LNCaP clone FGC (cell line): ENCODE measurements around the gene HIC1.

Experiments
- DNase-seq: peaks from one replicate; pipeline ENCODE4 v3.0.0-alpha.2; 2011; ENCODE audit warnings: low read depth
- H3K4me3 ChIP-seq: 2 replicates; pipeline ENCODE4 v1.5.1; 2011; ENCODE audit warnings: mild to moderate bottlenecking, low read depth, low read length, control low read depth
- CTCF ChIP-seq: IDR thresholded peaks from 2 replicates; pipeline ENCODE4 v1.5.1; 2012; ENCODE audit warnings: mild to moderate bottlenecking; ENCODE audit not compliant: control insufficient read depth, insufficient read depth; ENCODE audit errors: extremely low read depth

Gene HIC1

GRCh38 chr17:2071455-2072281 is 16.8 kb downstream of the HIC1 start:
- H3K4me3 ChIP-seq: no peak overlapping the region
- no peak for DNase-seq
- TF ChIP-seq CTCF: no peak

GRCh38 chr17:2074919-2075318 is 20.0 kb downstream of the HIC1 start:
- TF ChIP-seq CTCF: no peak
- no peak for DNase-seq

GRCh38 chr17:2075336-2076086 is 20.6 kb downstream of the HIC1 start:
- no peak overlapping the region for H3K4me3 ChIP-seq
- no peak for DNase-seq

More at GRCh38 chr17:2074919-2075318, 20.0 kb downstream of the HIC1 start:
- no peak overlapping the region for H3K4me3 ChIP-seq

GRCh38 chr17:2076087-2076984 is 21.4 kb downstream of the HIC1 start:
- TF ChIP-seq CTCF: no peak
- no peak for DNase-seq

More at GRCh38 chr17:2075336-2076086, 20.6 kb downstream of the HIC1 start:
- TF ChIP-seq CTCF: no peak

GRCh38 chr17:2077040-2077439 is 22.1 kb downstream of the HIC1 start:
- no peak for TF ChIP-seq CTCF
- DNase-seq: no peak
- H3K4me3 ChIP-seq: no peak overlapping the region

More at GRCh38 chr17:2076087-2076984, 21.4 kb downstream of the HIC1 start:
- H3K4me3 ChIP-seq: no peak overlapping the region

- no peak overlapping the region for H3K4me3 ChIP-seq
- no peak for DNase-seq
- TF ChIP-seq CTCF: no peak
Observed at GRCh38 chr17:2081564-2081963, 26.7 kb downstream of the HIC1 start.
